VCaP (cell line): Measurements from ENCODE around the gene FAM120B.
"Not testable (repeated sequence)": the region's sequence is repeated elsewhere in the genome, so short reads cannot be mapped to it uniquely, and the experiment has no call there.

ENCODE experiments used
- H3K27ac ChIP-seq: fragments of 450-650 bp; 2 replicates; pipeline ENCODE4 v1.5.1; 2017
- CTCF ChIP-seq: fragments of 450-650 bp; conservative IDR thresholded peaks from 2 replicates; pipeline ENCODE4 v1.5.1; 2017; ENCODE audit warnings: mild to moderate bottlenecking, moderate library complexity

FAM120B gene

GRCh38 chr6:170312876-170313275, 6.3 kb downstream of the FAM120B start:
- TF ChIP-seq CTCF: no peak
- H3K27ac ChIP-seq: no peak overlapping the region

GRCh38 chr6:170313716-170314295, 7.2 kb downstream of the FAM120B start:
- no peak overlapping the region for H3K27ac ChIP-seq
- no peak for TF ChIP-seq CTCF

- no peak for TF ChIP-seq CTCF
- no peak overlapping the region for H3K27ac ChIP-seq
Measured at GRCh38 chr6:170314983-170315382, 8.4 kb downstream of the FAM120B start.

- TF ChIP-seq CTCF: no peak
- no peak overlapping the region for H3K27ac ChIP-seq
Measured at GRCh38 chr6:170316071-170316470, 9.5 kb downstream of the FAM120B start.

GRCh38 chr6:170317076-170317475, 10.5 kb downstream of the FAM120B start:
- TF ChIP-seq CTCF: no peak
- H3K27ac ChIP-seq: no peak overlapping the region

GRCh38 chr6:170317718-170318117, 11.2 kb downstream of the FAM120B start:
- no peak for TF ChIP-seq CTCF
- no peak overlapping the region for H3K27ac ChIP-seq

GRCh38 chr6:170329321-170329720, 22.8 kb downstream of the FAM120B start:
- no peak overlapping the region for H3K27ac ChIP-seq
- no peak for TF ChIP-seq CTCF

- not testable (repeated sequence) for H3K27ac ChIP-seq
Measured at GRCh38 chr6:170335199-170335598, 28.6 kb downstream of the FAM120B start.
